GM21526 (cell line): ENCODE results near the gene ZNF521.

Experiments used
- ATAC-seq: cut with Tn5 transposase; IDR thresholded peaks from one replicate; pipeline ENCODE4 v1.9.1; 2021; ENCODE audit warnings: moderate library complexity; ENCODE audit not compliant: unreplicated experiment, low FRiP score

The ZNF521 gene

GRCh38 chr18:25231327-25231691 is 120.7 kb downstream of the ZNF521 start:
- no peak for ATAC-seq

- ATAC-seq: no peak
Measured at GRCh38 chr18:25230658-25231326, 121.2 kb downstream of the ZNF521 start.

- no peak for ATAC-seq
Measured at GRCh38 chr18:25229920-25230319, 122.0 kb downstream of the ZNF521 start.

GRCh38 chr18:25229081-25229480 is 122.9 kb downstream of the ZNF521 start:
- ATAC-seq: no peak

GRCh38 chr18:25228410-25228809 is 123.6 kb downstream of the ZNF521 start:
- ATAC-seq: no peak

GRCh38 chr18:25225151-25225550 is 126.8 kb downstream of the ZNF521 start:
- no peak for ATAC-seq

- ATAC-seq: no peak
Measured at GRCh38 chr18:25223899-25224886, 127.8 kb downstream of the ZNF521 start.

GRCh38 chr18:25223211-25223610 is 128.8 kb downstream of the ZNF521 start:
- ATAC-seq: no peak

- ATAC-seq: no peak
Measured at GRCh38 chr18:25222648-25223047, 129.3 kb downstream of the ZNF521 start.

GRCh38 chr18:25210622-25211021 is 141.3 kb downstream of the ZNF521 start:
- no peak for ATAC-seq

- ATAC-seq: no peak
Measured at GRCh38 chr18:25192065-25192464, 159.9 kb downstream of the ZNF521 start.

GRCh38 chr18:25190472-25190871 is 161.5 kb downstream of the ZNF521 start:
- ATAC-seq: peak; percentile 55

GRCh38 chr18:25189391-25190185 is 162.4 kb downstream of the ZNF521 start:
- no peak for ATAC-seq

- no peak for ATAC-seq
Measured at GRCh38 chr18:25187521-25188192, 164.3 kb downstream of the ZNF521 start.

GRCh38 chr18:25186871-25187270 is 165.1 kb downstream of the ZNF521 start:
- no peak for ATAC-seq

- no peak for ATAC-seq
Measured at GRCh38 chr18:25181993-25182392, 170.0 kb downstream of the ZNF521 start.

GRCh38 chr18:25181581-25181980 is 170.4 kb downstream of the ZNF521 start:
- no peak for ATAC-seq

- ATAC-seq: no peak
Measured at GRCh38 chr18:25180973-25181548, 170.9 kb downstream of the ZNF521 start.

GRCh38 chr18:25177631-25178030 is 174.3 kb downstream of the ZNF521 start:
- ATAC-seq: no peak

GRCh38 chr18:25176518-25177042 is 175.4 kb downstream of the ZNF521 start:
- ATAC-seq: no peak
